OCI-LY1 (cell line): Measurements from ENCODE around the gene NXPH4.

Experiments
- H2AFZ ChIP-seq: fragments of 200-600 bp; sonication (generic), shearing (Covaris generic); 2 replicates; pipeline ENCODE4 v1.6.0; 2014; ENCODE audit warnings: antibody characterized with exemption, mild to moderate bottlenecking, low read length
- H3F3A ChIP-seq: fragments of 200-600 bp; sonication (generic), shearing (Covaris generic); 2 replicates; pipeline ENCODE4 v1.6.0; 2014; ENCODE audit warnings: mild to moderate bottlenecking, antibody characterized with exemption, low read length, moderate library complexity; ENCODE audit not compliant: insufficient read depth
- H3K27ac ChIP-seq: fragments of 200-600 bp; sonication (generic); 2 replicates; pipeline ENCODE4 v1.5.1; 2014; ENCODE audit warnings: low read length, mixed run types, mild to moderate bottlenecking, low read depth; ENCODE audit not compliant: poor library complexity, severe bottlenecking
- H3K27me3 ChIP-seq: fragments of 200-600 bp; sonication (generic); 2 replicates; pipeline ENCODE4 v1.6.0; 2014; ENCODE audit warnings: antibody characterized with exemption, mild to moderate bottlenecking, low read length, moderate library complexity; ENCODE audit not compliant: insufficient read depth
- H3K36me3 ChIP-seq: fragments of 200-600 bp; sonication (generic); 2 replicates; pipeline ENCODE4 v1.6.1; 2014; ENCODE audit warnings: mild to moderate bottlenecking, antibody characterized with exemption, low read length, moderate library complexity, mixed read lengths; ENCODE audit not compliant: insufficient read depth
- H3K4me1 ChIP-seq: fragments of 200-600 bp; sonication (generic); 2 replicates; pipeline ENCODE4 v1.5.1; 2014; ENCODE audit warnings: mild to moderate bottlenecking, low read length, moderate library complexity; ENCODE audit not compliant: insufficient read depth, severe bottlenecking
- H3K4me2 ChIP-seq: fragments of 200-600 bp; sonication (generic), shearing (Covaris generic); 2 replicates; pipeline ENCODE4 v1.6.1; 2014; ENCODE audit warnings: low read length
- H3K4me3 ChIP-seq: fragments of 200-600 bp; sonication (generic); 2 replicates; pipeline ENCODE4 v1.5.1; 2014; ENCODE audit warnings: low read length, low read depth, mild to moderate bottlenecking, mixed read lengths; ENCODE audit not compliant: poor library complexity, severe bottlenecking
- H3K79me2 ChIP-seq: fragments of 200-600 bp; shearing (Covaris generic); 2 replicates; pipeline ENCODE4 v1.6.1; 2016; ENCODE audit warnings: mixed run types, low read length, mixed read lengths; ENCODE audit not compliant: insufficient read depth
- H3K9ac ChIP-seq: fragments of 200-600 bp; sonication (generic), shearing (Covaris generic); 2 replicates; pipeline ENCODE4 v1.6.1; 2014; ENCODE audit warnings: mild to moderate bottlenecking, low read length, mixed read lengths
- H3K9me2 ChIP-seq: fragments of 200-600 bp; sonication (generic), shearing (Covaris generic); 2 replicates; pipeline ENCODE4 v1.6.1; 2014; ENCODE audit warnings: low read depth, mild to moderate bottlenecking, low read length, mixed read lengths
- H3K9me3 ChIP-seq: fragments of 200-600 bp; shearing (Covaris generic); 2 replicates; pipeline ENCODE4 v1.6.1; 2014; ENCODE audit warnings: low read length, mixed read lengths
- H4K20me1 ChIP-seq: fragments of 200-600 bp; sonication (generic), shearing (Covaris generic); 2 replicates; pipeline ENCODE4 v1.6.0; 2016; ENCODE audit warnings: mild to moderate bottlenecking, low read length; ENCODE audit not compliant: insufficient read depth
- EZH2 ChIP-seq: fragments of 200-600 bp; sonication (generic), shearing (Covaris generic); IDR thresholded peaks from 2 replicates; pipeline ENCODE4 v1.8.0; 2017; ENCODE audit warnings: borderline replicate concordance, mixed run types, mild to moderate bottlenecking, antibody characterized with exemption, low read length, moderate library complexity, mixed read lengths
- TF ChIP-seq, protein P1 (sequence below): fragments of 200-600 bp; sonication (generic), shearing (Covaris generic); IDR thresholded peaks from 2 replicates; pipeline ENCODE4 v1.5.1; 2017; ENCODE audit warnings: mild to moderate bottlenecking, antibody characterized with exemption, low read length, moderate library complexity, mixed read lengths

Gene NXPH4

DNA sequence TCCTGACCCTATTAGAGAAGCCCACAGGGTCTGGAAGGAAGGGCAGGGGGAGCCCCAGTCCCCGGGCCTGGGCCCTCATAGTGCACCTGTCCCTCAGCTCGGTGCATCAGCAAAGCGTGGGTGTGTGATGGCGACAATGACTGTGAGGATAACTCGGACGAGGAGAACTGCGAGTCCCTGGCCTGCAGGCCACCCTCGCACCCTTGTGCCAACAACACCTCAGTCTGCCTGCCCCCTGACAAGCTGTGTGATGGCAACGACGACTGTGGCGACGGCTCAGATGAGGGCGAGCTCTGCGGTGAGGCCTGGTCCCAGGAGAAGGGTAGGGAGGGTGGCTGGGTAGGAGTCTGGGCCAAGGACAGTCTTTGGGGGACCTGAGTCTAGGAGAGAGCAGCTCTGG, 42.9 kb upstream of the NXPH4 start:
- H3K4me2 ChIP-seq = no peak overlapping the region

DNA sequence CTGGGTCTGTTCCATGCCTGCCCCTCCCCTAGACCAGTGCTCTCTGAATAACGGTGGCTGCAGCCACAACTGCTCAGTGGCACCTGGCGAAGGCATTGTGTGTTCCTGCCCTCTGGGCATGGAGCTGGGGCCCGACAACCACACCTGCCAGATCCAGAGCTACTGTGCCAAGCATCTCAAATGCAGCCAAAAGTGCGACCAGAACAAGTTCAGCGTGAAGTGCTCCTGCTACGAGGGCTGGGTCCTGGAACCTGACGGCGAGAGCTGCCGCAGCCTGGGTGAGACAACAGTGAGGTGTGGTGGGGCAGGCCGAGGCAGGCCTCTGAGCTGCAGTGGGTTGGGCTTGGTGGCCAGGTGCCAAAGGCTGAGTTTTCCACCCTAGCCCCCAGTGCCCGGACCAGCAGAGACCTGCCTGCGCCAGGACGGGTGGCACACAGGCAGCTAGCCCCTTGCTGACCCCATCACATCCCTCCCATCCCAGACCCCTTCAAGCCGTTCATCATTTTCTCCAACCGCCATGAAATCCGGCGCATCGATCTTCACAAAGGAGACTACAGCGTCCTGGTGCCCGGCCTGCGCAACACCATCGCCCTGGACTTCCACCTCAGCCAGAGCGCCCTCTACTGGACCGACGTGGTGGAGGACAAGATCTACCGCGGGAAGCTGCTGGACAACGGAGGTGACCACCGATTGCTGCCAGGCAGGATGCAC, 41.0 kb upstream of the NXPH4 start:
- H3K9me2 ChIP-seq = no peaks in the 10 kb centered on the region
- H3K79me2 ChIP-seq = no peaks in the 10 kb centered on the region
- H3K9me3 ChIP-seq = no peaks in the 10 kb centered on the region
- peaks cover 13% of the 10 kb centered on the region for H3K4me1 ChIP-seq
- H3K27me3 ChIP-seq = peaks cover 7% of the 10 kb centered on the region; the same call in 1 of the 2 replicates
- no peak overlapping the region for H2AFZ ChIP-seq
- H3F3A ChIP-seq = no peaks in the 10 kb centered on the region
- no peak for TF ChIP-seq EZH2
- TF ChIP-seq, protein P1, sequence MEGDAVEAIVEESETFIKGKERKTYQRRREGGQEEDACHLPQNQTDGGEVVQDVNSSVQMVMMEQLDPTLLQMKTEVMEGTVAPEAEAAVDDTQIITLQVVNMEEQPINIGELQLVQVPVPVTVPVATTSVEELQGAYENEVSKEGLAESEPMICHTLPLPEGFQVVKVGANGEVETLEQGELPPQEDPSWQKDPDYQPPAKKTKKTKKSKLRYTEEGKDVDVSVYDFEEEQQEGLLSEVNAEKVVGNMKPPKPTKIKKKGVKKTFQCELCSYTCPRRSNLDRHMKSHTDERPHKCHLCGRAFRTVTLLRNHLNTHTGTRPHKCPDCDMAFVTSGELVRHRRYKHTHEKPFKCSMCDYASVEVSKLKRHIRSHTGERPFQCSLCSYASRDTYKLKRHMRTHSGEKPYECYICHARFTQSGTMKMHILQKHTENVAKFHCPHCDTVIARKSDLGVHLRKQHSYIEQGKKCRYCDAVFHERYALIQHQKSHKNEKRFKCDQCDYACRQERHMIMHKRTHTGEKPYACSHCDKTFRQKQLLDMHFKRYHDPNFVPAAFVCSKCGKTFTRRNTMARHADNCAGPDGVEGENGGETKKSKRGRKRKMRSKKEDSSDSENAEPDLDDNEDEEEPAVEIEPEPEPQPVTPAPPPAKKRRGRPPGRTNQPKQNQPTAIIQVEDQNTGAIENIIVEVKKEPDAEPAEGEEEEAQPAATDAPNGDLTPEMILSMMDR = peak; percentile 77
- no peaks in the 10 kb centered on the region for H4K20me1 ChIP-seq
- H3K9ac ChIP-seq = no peak overlapping the region
- no peaks in the 10 kb centered on the region for H3K36me3 ChIP-seq
- no peak overlapping the region for H3K4me2 ChIP-seq
- H3K27ac ChIP-seq = no peak overlapping the region
- H3K4me3 ChIP-seq = no peak overlapping the region

More for the DNA sequence above, 42.9 kb upstream of the NXPH4 start:
- Histone ChIP-seq H3K4me3 (no peak overlapping the region), H3F3A (no peaks in the 10 kb centered on the region), H3K9ac (no peak overlapping the region), H4K20me1 (no peaks in the 10 kb centered on the region), H3K9me2 (no peaks in the 10 kb centered on the region), H3K9me3 (no peaks in the 10 kb centered on the region), H3K79me2 (no peaks in the 10 kb centered on the region), H2AFZ (no peak overlapping the region), H3K36me3 (no peaks in the 10 kb centered on the region), H3K27ac (no peak overlapping the region), H3K27me3 (peaks cover 5% of the 10 kb centered on the region; the same call in 1 of the 2 replicates), H3K4me1 (peaks cover 13% of the 10 kb centered on the region)
- no peak for TF ChIP-seq EZH2
- TF ChIP-seq, protein P1 = no peak

GRCh38 chr12:57176139-57176477, 40.5 kb upstream of the NXPH4 start:
- Histone ChIP-seq H4K20me1 (no peaks in the 10 kb centered on the region), H3K36me3 (no peaks in the 10 kb centered on the region), H3K27me3 (peaks cover 6% of the 10 kb centered on the region; the same call in 1 of the 2 replicates), H3K9me3 (no peaks in the 10 kb centered on the region), H3K27ac (no peak overlapping the region), H3K4me2 (no peak overlapping the region), H3K4me3 (no peak overlapping the region), H2AFZ (no peak overlapping the region), H3K9ac (no peak overlapping the region), H3F3A (no peaks in the 10 kb centered on the region), H3K9me2 (no peaks in the 10 kb centered on the region), H3K4me1 (peaks cover 13% of the 10 kb centered on the region), H3K79me2 (no peaks in the 10 kb centered on the region)
- TF ChIP-seq, protein P1 = peak; percentile 3; the same call in 1 of the 2 replicates
- TF ChIP-seq EZH2 = no peak
